T follicular helper cell (primary cell): ENCODE measurements around the gene CFAP74.

Experiments used
- DNase-seq: peaks from one replicate; pipeline ENCODE4 v3.0.0-alpha.2; 2020; ENCODE audit warnings: low read depth
- total RNA-seq, 2 experiments: gene quantifications; one replicate each; lab custom pipeline; 2026; lab: John Stamatoyannopoulos, UW

CFAP74 gene
- total RNA-seq, result 0 to 0.12 reads per million in 2 experiments

- no peak for DNase-seq
These were observed at the start of gene CFAP74 for GRCh38 chr1:2003541-2004131. CFAP74 (minus strand) TSS chr1:2003786; CDS start chr1:1990956, 12,830 bp downstream.

GRCh38 chr1:2053217-2053616 lies 49.6 kb upstream of the CFAP74 start:
- no peak for DNase-seq

GRCh38 chr1:2052756-2053155 lies 49.2 kb upstream of the CFAP74 start:
- DNase-seq, result no peak

- DNase-seq, result no peak
These were observed 48.6 kb upstream of the CFAP74 start for GRCh38 chr1:2052054-2052679.

GRCh38 chr1:2050793-2051682 lies 47.5 kb upstream of the CFAP74 start:
- no peak for DNase-seq

GRCh38 chr1:2050461-2050792 lies 46.8 kb upstream of the CFAP74 start:
- DNase-seq, result peak; percentile 18

- peak; percentile 86 for DNase-seq
These were observed 46.3 kb upstream of the CFAP74 start, which contains the start of gene PRKCZ for GRCh38 chr1:2049718-2050431. PRKCZ (plus strand) TSS chr1:2050411; CDS start chr1:2050631, 220 bp downstream.

GRCh38 chr1:2049225-2049717 lies 45.7 kb upstream of the CFAP74 start:
- no peak for DNase-seq

- no peak for DNase-seq
These were observed 44.5 kb upstream of the CFAP74 start for GRCh38 chr1:2047749-2048729.

- DNase-seq, result no peak
These were observed 43.6 kb upstream of the CFAP74 start for GRCh38 chr1:2046953-2047748.

GRCh38 chr1:2046174-2046917 lies 42.8 kb upstream of the CFAP74 start:
- DNase-seq, result no peak

- no peak for DNase-seq
These were observed 42.0 kb upstream of the CFAP74 start for GRCh38 chr1:2045468-2046173.

GRCh38 chr1:2044510-2045319 lies 41.1 kb upstream of the CFAP74 start:
- DNase-seq, result peak; percentile 71

GRCh38 chr1:2043886-2044285 lies 40.3 kb upstream of the CFAP74 start:
- DNase-seq, result no peak

- DNase-seq, result no peak
These were observed 39.5 kb upstream of the CFAP74 start for GRCh38 chr1:2042830-2043773.

- no peak for DNase-seq
These were observed 38.3 kb upstream of the CFAP74 start for GRCh38 chr1:2041887-2042286.
